GM19238 (cell line): Measurements from ENCODE around the gene MAGEB6.
"Not testable (repeated sequence)": the region's sequence is repeated elsewhere in the genome, so short reads cannot be mapped to it uniquely, and the experiment has no call there.

Experiments
- DNase-seq: peaks from one replicate; pipeline ENCODE4 v3.0.0; 2011; ENCODE audit warnings: low spot score; ENCODE audit not compliant: insufficient read length

Gene MAGEB6

GRCh38 chrX:26192204-26192603 is at the start of gene MAGEB6:
Gene MAGEB6 (plus strand): TSS chrX:26192440. CDS start chrX:26193847, 1,407 bp downstream.
- no peak for DNase-seq

- no peak for DNase-seq
These were observed 46.2 kb upstream of the MAGEB6 start for GRCh38 chrX:26146024-26146423.

- DNase-seq = no peak
These were observed 31.9 kb upstream of the MAGEB6 start, which contains the start of gene MAGEB6B for GRCh38 chrX:26160301-26160700. Gene MAGEB6B (plus strand): TSS chrX:26160601. CDS start chrX:26160601, 0 bp downstream.

GRCh38 chrX:26203561-26203960 is 11.3 kb downstream of the MAGEB6 start:
- DNase-seq = no peak

- not testable (repeated sequence) for DNase-seq
These were observed 12.5 kb downstream of the MAGEB6 start for GRCh38 chrX:26204717-26205116.

GRCh38 chrX:26208012-26208411 is 15.8 kb downstream of the MAGEB6 start:
- no peak for DNase-seq

- no peak for DNase-seq
These were observed 23.6 kb downstream of the MAGEB6 start, which contains the start of gene MAGEB5 for GRCh38 chrX:26215869-26216268. Gene MAGEB5 (plus strand): TSS chrX:26216169. CDS start chrX:26217302, 1,133 bp downstream.

GRCh38 chrX:26219351-26219750 is 27.1 kb downstream of the MAGEB6 start:
- DNase-seq = no peak

GRCh38 chrX:26234177-26234576 is 41.9 kb downstream of the MAGEB6 start:
- DNase-seq = no peak
